HG03469 (cell line): ENCODE results near the gene PARL.

Source experiments
- ATAC-seq: cut with Tn5 transposase; IDR thresholded peaks from one replicate; pipeline ENCODE4 v1.9.1; 2021; ENCODE audit warnings: mild to moderate bottlenecking, moderate library complexity, moderate number of reproducible peaks; ENCODE audit not compliant: unreplicated experiment

PARL gene

GRCh38 chr3:183884427-183885296, at the start of gene PARL:
PARL (minus strand) TSS chr3:183884880; CDS start chr3:183884846, 34 bp downstream.
- peak; percentile 98 for ATAC-seq

GRCh38 chr3:183933160-183933559, 48.5 kb upstream of the PARL start:
- no peak for ATAC-seq

- ATAC-seq = no peak
Measured at GRCh38 chr3:183931881-183932280, 47.2 kb upstream of the PARL start.

GRCh38 chr3:183930086-183930485, 45.4 kb upstream of the PARL start:
- no peak for ATAC-seq

GRCh38 chr3:183927059-183927458, 42.4 kb upstream of the PARL start:
- ATAC-seq = no peak

- no peak for ATAC-seq
Measured at GRCh38 chr3:183924956-183925355, 40.3 kb upstream of the PARL start.

- no peak for ATAC-seq
Measured at GRCh38 chr3:183924543-183924942, 39.9 kb upstream of the PARL start.

- ATAC-seq = no peak
Measured at GRCh38 chr3:183922421-183922820, 37.7 kb upstream of the PARL start.

- no peak for ATAC-seq
Measured at GRCh38 chr3:183921096-183921495, 36.4 kb upstream of the PARL start.

GRCh38 chr3:183920416-183920815, 35.7 kb upstream of the PARL start:
- no peak for ATAC-seq

- no peak for ATAC-seq
Measured at GRCh38 chr3:183918178-183918577, 33.5 kb upstream of the PARL start.

- ATAC-seq = no peak
Measured at GRCh38 chr3:183917776-183918175, 33.1 kb upstream of the PARL start.

- no peak for ATAC-seq
Measured at GRCh38 chr3:183914856-183915255, 30.2 kb upstream of the PARL start.

GRCh38 chr3:183913580-183913920, 28.9 kb upstream of the PARL start:
- ATAC-seq = no peak

GRCh38 chr3:183912895-183913579, 28.4 kb upstream of the PARL start:
- no peak for ATAC-seq

- ATAC-seq = no peak
Measured at GRCh38 chr3:183911763-183912506, 27.3 kb upstream of the PARL start.

GRCh38 chr3:183911087-183911486, 26.4 kb upstream of the PARL start:
- no peak for ATAC-seq

- no peak for ATAC-seq
Measured at GRCh38 chr3:183909030-183909600, 24.4 kb upstream of the PARL start.

GRCh38 chr3:183907911-183908331, 23.2 kb upstream of the PARL start:
- no peak for ATAC-seq

- no peak for ATAC-seq
Measured at GRCh38 chr3:183907176-183907575, 22.5 kb upstream of the PARL start.

GRCh38 chr3:183906234-183906921, 21.7 kb upstream of the PARL start:
- ATAC-seq = no peak
